SU-DHL-6 (cell line): ENCODE data around the gene ZNF593OS.
A peak's percentile ranks its signal among the peaks of the same experiment; 100 is the strongest.

ENCODE experiments used
- H2AFZ ChIP-seq: fragments of 200-600 bp; sonication (generic); 2 replicates; pipeline ENCODE4 v1.6.1; 2014; ENCODE audit warnings: low read depth, mild to moderate bottlenecking, moderate library complexity, mixed read lengths, antibody characterized with exemption, low read length; ENCODE audit not compliant: severe bottlenecking
- H3F3A ChIP-seq: fragments of 200-600 bp; shearing (Covaris generic); 2 replicates; pipeline ENCODE4 v1.6.0; 2016; ENCODE audit warnings: antibody characterized with exemption, mild to moderate bottlenecking; ENCODE audit not compliant: insufficient read depth
- H3K27ac ChIP-seq: fragments of 200-600 bp; sonication (generic); 2 replicates; pipeline ENCODE4 v1.5.1; 2016; ENCODE audit warnings: low read depth, mild to moderate bottlenecking, low read length, moderate library complexity, mixed read lengths
- H3K27me3 ChIP-seq: fragments of 200-600 bp; sonication (generic), shearing (Covaris generic); 2 replicates; pipeline ENCODE4 v1.6.0; 2014; ENCODE audit warnings: mild to moderate bottlenecking, low read length
- H3K36me3 ChIP-seq: fragments of 200-600 bp; sonication (generic); 2 replicates; pipeline ENCODE4 v1.6.1; 2014; ENCODE audit warnings: mild to moderate bottlenecking, low read length, mixed read lengths
- H3K4me2 ChIP-seq: fragments of 300-600, 200-600 bp; shearing (Covaris generic), sonication (generic); 2 replicates; pipeline ENCODE4 v1.6.0; 2014; ENCODE audit warnings: low read length, low read depth, mild to moderate bottlenecking; ENCODE audit not compliant: poor library complexity, severe bottlenecking
- H3K4me3 ChIP-seq: fragments of 200-600 bp; sonication (generic); 2 replicates; pipeline ENCODE4 v1.5.1; 2014; ENCODE audit warnings: antibody characterized with exemption, low read length, mild to moderate bottlenecking, mixed read lengths; ENCODE audit not compliant: insufficient read depth, poor library complexity, severe bottlenecking
- H3K79me2 ChIP-seq: fragments of 200-600 bp; sonication (generic); 2 replicates; pipeline ENCODE4 v1.6.1; 2014; ENCODE audit warnings: mild to moderate bottlenecking, low read length, moderate library complexity; ENCODE audit not compliant: insufficient read depth
- H3K9ac ChIP-seq: fragments of 200-600 bp; sonication (generic); 2 replicates; pipeline ENCODE4 v1.7.0; 2014; ENCODE audit warnings: mild to moderate bottlenecking, low read length
- H3K9me2 ChIP-seq: fragments of 200-600 bp; sonication (generic); replicated peaks from 2 replicates; pipeline ENCODE4 v1.6.1; 2014; ENCODE audit warnings: low read length; ENCODE audit not compliant: insufficient read depth
- H3K9me3 ChIP-seq: fragments of 200-600 bp; sonication (generic); 2 replicates; pipeline ENCODE4 v1.6.1; 2014; ENCODE audit warnings: low read length, mixed read lengths; ENCODE audit not compliant: insufficient read depth
- H4K20me1 ChIP-seq: fragments of 200-600 bp; sonication (generic); 2 replicates; pipeline ENCODE4 v1.6.1; 2014; ENCODE audit warnings: low read depth, mild to moderate bottlenecking, antibody characterized with exemption, low read length, moderate library complexity, mixed read lengths
- EZH2phosphoT487 ChIP-seq: fragments of 200-600 bp; sonication (generic), shearing (Covaris generic); conservative IDR thresholded peaks from 2 replicates; pipeline ENCODE4 v1.6.1; 2018; ENCODE audit warnings: mild to moderate bottlenecking, antibody characterized with exemption, low read length, moderate library complexity, mixed read lengths
- TF ChIP-seq, protein P1 (sequence below): fragments of 200-600 bp; sonication (generic); IDR thresholded peaks from one replicate; pipeline ENCODE4 v1.5.1; 2017; ENCODE audit warnings: antibody characterized with exemption, mild to moderate bottlenecking, low read length, moderate library complexity; ENCODE audit not compliant: insufficient read depth, poor library complexity, severe bottlenecking

ZNF593OS gene

DNA sequence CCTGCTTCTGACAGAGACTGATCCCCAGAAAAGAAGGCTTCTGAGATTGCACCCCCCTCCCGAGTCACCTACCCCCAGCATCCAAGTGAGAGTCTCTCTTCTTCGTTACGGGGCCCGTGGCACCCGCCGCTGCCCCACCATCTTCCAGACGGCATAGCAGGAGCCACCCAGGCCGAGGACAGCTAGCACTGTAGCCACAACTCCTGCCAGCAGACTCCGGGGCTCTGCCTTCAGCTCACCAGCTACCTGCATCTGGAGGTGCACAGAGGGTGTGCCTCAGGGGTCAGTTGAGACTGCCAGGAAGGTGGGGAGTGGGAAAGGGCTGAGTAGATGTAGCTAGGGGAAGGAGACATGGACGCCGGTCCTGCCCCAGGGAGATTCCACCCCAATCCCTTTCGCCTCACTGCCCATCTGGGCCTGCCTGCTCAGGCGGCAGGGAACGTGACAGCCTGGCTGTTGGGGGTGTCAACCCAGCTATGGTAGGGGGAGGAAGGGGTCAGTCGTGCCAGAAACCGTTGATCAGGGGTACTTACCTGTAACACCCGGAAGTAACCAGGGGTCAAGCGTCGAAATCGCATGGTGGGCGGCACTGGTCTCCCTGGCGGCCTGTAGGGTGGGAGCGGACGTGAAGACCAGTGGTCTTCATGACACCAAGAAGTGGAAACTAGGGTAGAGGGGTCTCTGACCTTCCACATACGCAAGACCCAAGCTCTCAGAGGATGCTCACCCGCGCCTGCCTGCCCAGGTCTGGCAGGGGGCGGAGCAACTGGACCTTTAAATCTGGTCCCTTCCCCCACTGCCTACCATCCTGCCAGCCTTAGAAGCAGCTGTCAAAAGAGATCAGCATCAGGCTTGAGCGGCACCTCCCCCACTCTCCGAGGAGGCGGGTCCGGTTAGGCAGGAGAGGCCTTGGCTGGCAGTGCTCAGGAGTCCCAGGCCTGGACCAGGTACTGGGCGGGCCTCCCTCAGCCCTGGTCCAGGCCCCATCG, at the start of gene ZNF593OS:
TSS of gene ZNF593OS (minus strand) at position 749 of the 989 bp plus-strand sequence. CDS start at position 578, 171 bp downstream.
- no peak within 1 kb of the TSS for H3K27ac ChIP-seq
- H3F3A ChIP-seq: 0 out of 2 replicates have a peak, but pooled peaks cover 6% of the 10 kb centered on the region
- H3K9ac ChIP-seq: peak within 1 kb of the TSS; percentile 99
- peak within 1 kb of the TSS; percentile 84 for H3K4me2 ChIP-seq
- H3K79me2 ChIP-seq: peaks cover 11% of the 10 kb centered on the region
- H2AFZ ChIP-seq: no peak within 1 kb of the TSS
- no peaks in the 10 kb centered on the region for H4K20me1 ChIP-seq
- H3K36me3 ChIP-seq: no peaks in the 10 kb centered on the region
- no peaks in the 10 kb centered on the region for H3K9me2 ChIP-seq
- H3K4me3 ChIP-seq: peak within 1 kb of the TSS; percentile 98
- no peaks in the 10 kb centered on the region for H3K27me3 ChIP-seq
- TF ChIP-seq, protein P1, sequence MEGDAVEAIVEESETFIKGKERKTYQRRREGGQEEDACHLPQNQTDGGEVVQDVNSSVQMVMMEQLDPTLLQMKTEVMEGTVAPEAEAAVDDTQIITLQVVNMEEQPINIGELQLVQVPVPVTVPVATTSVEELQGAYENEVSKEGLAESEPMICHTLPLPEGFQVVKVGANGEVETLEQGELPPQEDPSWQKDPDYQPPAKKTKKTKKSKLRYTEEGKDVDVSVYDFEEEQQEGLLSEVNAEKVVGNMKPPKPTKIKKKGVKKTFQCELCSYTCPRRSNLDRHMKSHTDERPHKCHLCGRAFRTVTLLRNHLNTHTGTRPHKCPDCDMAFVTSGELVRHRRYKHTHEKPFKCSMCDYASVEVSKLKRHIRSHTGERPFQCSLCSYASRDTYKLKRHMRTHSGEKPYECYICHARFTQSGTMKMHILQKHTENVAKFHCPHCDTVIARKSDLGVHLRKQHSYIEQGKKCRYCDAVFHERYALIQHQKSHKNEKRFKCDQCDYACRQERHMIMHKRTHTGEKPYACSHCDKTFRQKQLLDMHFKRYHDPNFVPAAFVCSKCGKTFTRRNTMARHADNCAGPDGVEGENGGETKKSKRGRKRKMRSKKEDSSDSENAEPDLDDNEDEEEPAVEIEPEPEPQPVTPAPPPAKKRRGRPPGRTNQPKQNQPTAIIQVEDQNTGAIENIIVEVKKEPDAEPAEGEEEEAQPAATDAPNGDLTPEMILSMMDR: no peak
- no peak for TF ChIP-seq EZH2phosphoT487
- no peaks in the 10 kb centered on the region for H3K9me3 ChIP-seq

DNA sequence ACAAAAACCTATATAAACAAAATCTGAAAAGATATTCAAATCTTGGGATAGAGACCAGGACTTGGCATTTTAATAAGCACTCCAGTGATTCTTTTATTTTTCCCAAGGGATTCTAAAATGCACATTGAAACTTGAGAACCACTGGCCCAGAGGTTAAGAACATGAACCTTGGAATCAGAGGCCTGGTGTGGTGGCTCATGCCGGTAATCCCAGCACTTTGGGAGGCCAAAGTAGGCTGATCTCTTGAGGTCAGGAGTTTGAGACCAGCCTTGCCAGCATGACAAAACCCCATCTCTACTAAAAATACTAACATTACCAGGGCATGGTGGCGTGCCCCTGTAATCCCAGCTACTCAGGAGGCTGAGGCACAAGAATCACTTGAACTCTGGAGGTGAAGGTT, 49.5 kb upstream of the ZNF593OS start:
- Histone ChIP-seq H3K9me3 (no peaks in the 10 kb centered on the region), H3K4me3 (no peak overlapping the region), H3F3A (no peaks in the 10 kb centered on the region), H3K36me3 (no peaks in the 10 kb centered on the region), H3K9me2 (no peaks in the 10 kb centered on the region), H3K27me3 (no peaks in the 10 kb centered on the region), H3K9ac (no peak overlapping the region), H2AFZ (no peak overlapping the region), H3K27ac (no peak overlapping the region), H4K20me1 (no peaks in the 10 kb centered on the region), H3K4me2 (no peak overlapping the region), H3K79me2 (no peaks in the 10 kb centered on the region)
- TF ChIP-seq, protein P1: no peak
- no peak for TF ChIP-seq EZH2phosphoT487

DNA sequence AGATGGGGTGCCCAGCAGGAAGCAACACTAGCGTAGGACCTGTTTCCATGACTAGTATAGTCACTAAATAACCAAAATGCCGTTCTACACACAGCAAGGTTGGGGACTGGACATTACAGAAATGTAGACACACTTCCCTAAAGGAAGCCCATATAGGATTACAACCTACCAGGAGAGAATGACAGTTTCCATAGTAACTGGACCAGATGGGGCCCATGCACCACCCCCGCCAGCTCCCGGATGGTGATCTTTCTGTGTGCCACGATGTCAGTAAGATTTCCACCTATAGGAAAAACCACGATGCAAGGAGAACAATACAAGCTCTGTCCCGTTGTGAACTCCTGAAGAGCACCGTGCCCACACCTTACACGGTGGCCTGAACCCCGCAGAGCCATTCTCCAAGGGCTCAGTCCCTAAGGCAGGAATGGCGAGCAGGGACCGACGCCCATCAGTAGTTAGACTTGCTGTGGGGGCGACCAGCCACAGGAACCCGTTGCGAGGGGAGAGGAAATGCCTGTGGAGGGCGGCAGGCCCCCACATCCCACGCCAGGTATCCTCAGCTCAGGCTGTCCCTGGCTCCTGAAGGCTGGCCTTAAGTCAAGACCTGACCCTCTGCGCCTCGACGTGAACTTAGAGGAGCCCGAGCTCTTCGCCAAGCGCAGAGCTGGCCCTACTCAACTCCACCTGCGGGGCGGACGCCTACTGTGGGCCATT, 48.7 kb upstream of the ZNF593OS start:
- H3K9ac ChIP-seq: no peak overlapping the region
- no peak for TF ChIP-seq EZH2phosphoT487
- TF ChIP-seq, protein P1: no peak
- H3K9me3 ChIP-seq: no peaks in the 10 kb centered on the region
- no peaks in the 10 kb centered on the region for H3K27me3 ChIP-seq
- H3K27ac ChIP-seq: no peak overlapping the region
- no peaks in the 10 kb centered on the region for H3K9me2 ChIP-seq
- no peaks in the 10 kb centered on the region for H3K79me2 ChIP-seq
- no peak overlapping the region for H3K4me3 ChIP-seq
- H4K20me1 ChIP-seq: no peaks in the 10 kb centered on the region
- no peaks in the 10 kb centered on the region for H3K36me3 ChIP-seq
- H3K4me2 ChIP-seq: no peak overlapping the region
- no peak overlapping the region for H2AFZ ChIP-seq
- H3F3A ChIP-seq: no peaks in the 10 kb centered on the region
